IMR-90 (cell line): ENCODE results near the gene RPTOR. TPM values are rescaled to one million over a fixed set of nuclear protein-coding genes. Genes with fewer than 3 reads are reported as not detected.
"Not testable (repeated sequence)": the region's sequence is repeated elsewhere in the genome, so short reads cannot be mapped to it uniquely, and the experiment has no call there.

Source experiments
- ATAC-seq: fragments of 200-7000 bp; cut with Tn5 transposase; 2 replicates; pipeline ENCODE4 v1.9.1; 2020; ENCODE audit warnings: low read depth, mild to moderate bottlenecking, moderate library complexity
- BruUV-seq: library from RNA; stranded (reverse); fragments of 400-500 nt; replicated peaks from 2 replicates; lab custom pipeline; 2021; lab: Mats Ljungman, UMichigan
- CTCF ChIA-PET: fragments of 300-600 bp; formaldehyde crosslinking; extraction: SDS; loops from one replicate; lab custom pipeline; 2021; ENCODE audit warnings: antibody characterized with exemption; lab: Yijun Ruan, JAX
- POLR2A ChIA-PET: fragments of 300-600 bp; sonication (Branson Sonifier 250); formaldehyde crosslinking; loops from one replicate; lab custom pipeline; 2022; ENCODE audit warnings: antibody characterized with exemption; ENCODE audit not compliant: unreplicated experiment; lab: Charles Lee
- DNase-seq: peaks from one replicate; pipeline ENCODE4 v3.0.0; 2013
- H2AFZ ChIP-seq: replicated peaks from 2 replicates; pipeline ENCODE3; 2013; ENCODE audit warnings: low read length, mild to moderate bottlenecking; ENCODE audit not compliant: poor library complexity
- H2AK5ac ChIP-seq: 2 replicates; pipeline ENCODE4 v1.6.1; 2013; ENCODE audit warnings: low read depth, low read length, inconsistent platforms
- H2AK9ac ChIP-seq: replicated peaks from 2 replicates; pipeline ENCODE3; 2013; ENCODE audit warnings: mild to moderate bottlenecking, low read depth, low read length, moderate library complexity; ENCODE audit not compliant: poor library complexity
- H2BK120ac ChIP-seq: 2 replicates; pipeline ENCODE4 v1.6.1; 2013; ENCODE audit warnings: low read depth, low read length, inconsistent platforms
- H2BK15ac ChIP-seq: 3 replicates; pipeline ENCODE4 v1.6.1; 2013; ENCODE audit warnings: low read depth, low read length, inconsistent platforms
- H2BK20ac ChIP-seq: 2 replicates; pipeline ENCODE4 v1.6.1; 2013; ENCODE audit warnings: low read depth, mild to moderate bottlenecking, inconsistent platforms, low read length, moderate library complexity
- H2BK5ac ChIP-seq: 2 replicates; pipeline ENCODE4 v1.6.1; 2013; ENCODE audit warnings: mild to moderate bottlenecking, low read depth, low read length, inconsistent platforms; ENCODE audit not compliant: poor library complexity, severe bottlenecking
- H3K14ac ChIP-seq: replicated peaks from 2 replicates; pipeline ENCODE4 v1.6.1; 2013; ENCODE audit warnings: low read depth, low read length, inconsistent platforms
- H3K18ac ChIP-seq: 2 replicates; pipeline ENCODE4 v1.6.1; 2013; ENCODE audit warnings: low read depth, low read length, control low read depth
- H3K23ac ChIP-seq: 2 replicates; pipeline ENCODE4 v1.6.1; 2013; ENCODE audit warnings: low read depth, low read length, inconsistent platforms
- H3K27ac ChIP-seq: 2 replicates; pipeline ENCODE4 v1.5.1; 2013; ENCODE audit warnings: mild to moderate bottlenecking, control low read depth, low read length; ENCODE audit not compliant: insufficient read depth
- H3K27me3 ChIP-seq: 2 replicates; pipeline ENCODE4 v1.6.1; 2013; ENCODE audit warnings: low read length; ENCODE audit not compliant: control insufficient read depth, insufficient read depth
- H3K36me3 ChIP-seq: 2 replicates; pipeline ENCODE4 v1.6.1; 2013; ENCODE audit warnings: low read length, mixed read lengths; ENCODE audit not compliant: control insufficient read depth, insufficient read depth
- H3K4ac ChIP-seq: 2 replicates; pipeline ENCODE4 v1.6.1; 2013; ENCODE audit warnings: low read depth, low read length, inconsistent platforms
- H3K4me1 ChIP-seq: 2 replicates; pipeline ENCODE4 v1.6.1; 2013; ENCODE audit warnings: low read length, mixed read lengths; ENCODE audit not compliant: control insufficient read depth, insufficient read depth
- H3K4me2 ChIP-seq: 2 replicates; pipeline ENCODE4 v1.6.1; 2013; ENCODE audit warnings: low read depth, mild to moderate bottlenecking, control low read depth, low read length, moderate library complexity
- H3K4me3 ChIP-seq: 2 replicates; pipeline ENCODE4 v1.5.1; 2013; ENCODE audit warnings: low read depth, mild to moderate bottlenecking, control low read depth, low read length, moderate library complexity; ENCODE audit not compliant: insufficient read depth
- H3K56ac ChIP-seq: 2 replicates; pipeline ENCODE4 v1.6.1; 2013; ENCODE audit warnings: low read length, inconsistent platforms; ENCODE audit not compliant: insufficient read depth; ENCODE audit errors: extremely low read depth
- H3K79me1 ChIP-seq, 2 experiments: 2 replicates each; pipeline ENCODE4 v1.6.1; 2013; ENCODE audit warnings: low read length in 2 of 2, inconsistent platforms in 1 of 2, low read depth in 1 of 2
- H3K9ac ChIP-seq: 2 replicates; pipeline ENCODE4 v1.6.1; 2013; ENCODE audit warnings: low read depth, low read length, control low read depth
- H3K9me1 ChIP-seq: 2 replicates; pipeline ENCODE4 v1.6.1; 2013; ENCODE audit warnings: low read length, inconsistent platforms; ENCODE audit not compliant: insufficient read depth
- H3K9me3 ChIP-seq: 2 replicates; pipeline ENCODE4 v1.6.1; 2013; ENCODE audit warnings: low read length; ENCODE audit not compliant: control insufficient read depth, insufficient read depth
- H4K20me1 ChIP-seq: 2 replicates; pipeline ENCODE4 v1.6.1; 2013; ENCODE audit warnings: low read length, inconsistent platforms; ENCODE audit not compliant: insufficient read depth
- H4K5ac ChIP-seq: 2 replicates; pipeline ENCODE4 v1.6.1; 2013; ENCODE audit warnings: mild to moderate bottlenecking, low read depth, low read length, control low read depth
- H4K8ac ChIP-seq, 2 experiments: 2 replicates each; pipeline ENCODE4 v1.6.1; 2013; ENCODE audit warnings: low read depth in 2 of 2, low read length in 2 of 2, control low read depth in 1 of 2, inconsistent platforms in 1 of 2
- H4K91ac ChIP-seq: 2 replicates; pipeline ENCODE4 v1.6.1; 2013; ENCODE audit warnings: low read depth, low read length, inconsistent platforms; ENCODE audit not compliant: insufficient read depth
- WGBS, 2 experiments: methylation state at CpG; one replicate each; pipeline versions ENCODE4 v1.1.5 to v1.1.7; 2013; ENCODE audit warnings: missing lambda C conversion rate in 2 of 2; ENCODE audit not compliant: insufficient read length in 1 of 2; ENCODE audit errors: extremely low coverage in 2 of 2; 5-methylcytosine and 5-hydroxymethylcytosine counted together
- dilution Hi-C: fragments of 300-500 bp; cut with HindIII; formaldehyde crosslinking; loops from one replicate; pipeline ENCODE4 v1.14.3; 2018; ENCODE audit warnings: low sequenced_read_pairs; ENCODE audit not compliant: unreplicated experiment
- in situ Hi-C: fragments of 300-500 bp; cut with MboI; formaldehyde crosslinking; loops from 3 replicates; pipeline ENCODE4 v1.14.3; 2019; ENCODE audit warnings: low sequenced_read_pairs, inconsistent platforms, mixed read lengths
- intact Hi-C: fragments of 100-400 bp; cut with micrococcal nuclease; formaldehyde crosslinking; loops from 2 replicates; pipeline ENCODE4 v1.10.0; 2022
- polyA plus RNA-seq, 3 experiments: library from polyadenylated mRNA; depleted of rRNA; stranded (reverse); fragments of >200 nt; gene quantifications; 2 replicates each; pipeline ENCODE4 v1.2.3, GENCODE V29; 2012; ENCODE audit warnings: low replicate concordance in 1 of 3
- total RNA-seq: library from RNA; depleted of rRNA; stranded (reverse); fragments of >200 nt; gene quantifications from 2 replicates; pipeline ENCODE4 v1.2.3, GENCODE V29; 2012

RPTOR gene
- total and polyA plus RNA-seq, 2 of the 4 experiments (the other 2 are of a cell fraction) = 10.8 to 14.7 TPM

DNA sequence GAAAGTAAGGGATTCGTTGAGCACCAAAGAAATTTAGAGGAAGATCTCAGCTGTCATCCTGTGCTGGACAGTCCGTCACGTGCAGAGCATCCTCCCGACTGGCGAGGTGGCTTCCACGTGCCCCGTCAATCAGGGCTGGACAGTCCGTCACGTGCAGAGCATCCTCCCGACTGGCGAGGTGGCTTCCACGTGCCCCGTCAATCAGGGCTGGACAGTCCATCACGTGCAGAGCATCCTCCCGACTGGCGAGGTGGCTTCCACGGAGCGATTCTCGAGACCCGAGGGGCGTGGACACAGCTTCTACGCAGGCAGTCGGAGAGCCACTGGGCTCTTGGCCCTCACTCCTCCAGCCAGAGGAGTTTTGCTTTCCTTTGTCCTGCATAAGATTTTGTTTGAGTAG lies 271.1 kb downstream of the RPTOR start:
- H3K4me3 ChIP-seq, H3K9me3 ChIP-seq, H3K9me1 ChIP-seq, H3K4me1 ChIP-seq, H3K27ac ChIP-seq, H2BK20ac ChIP-seq, H3K18ac ChIP-seq, H4K20me1 ChIP-seq, H2AK5ac ChIP-seq, H3K23ac ChIP-seq, H4K91ac ChIP-seq, H3K27me3 ChIP-seq, H3K14ac ChIP-seq, POLR2A ChIA-PET, H4K5ac ChIP-seq, H3K36me3 ChIP-seq, H3K4ac ChIP-seq, H2AK9ac ChIP-seq, H4K8ac ChIP-seq, H3K56ac ChIP-seq, CTCF ChIA-PET, H2BK5ac ChIP-seq, H2BK15ac ChIP-seq, in situ Hi-C loops, H2BK120ac ChIP-seq, H3K9ac ChIP-seq, H3K4me2 ChIP-seq, H2AFZ ChIP-seq, dilution Hi-C loops, BruUV-seq, DNase-seq, ATAC-seq, intact Hi-C loops: not testable (repeated sequence)
- H3K79me1 ChIP-seq = peaks cover 21 to 41% of the 10 kb centered on the region in 2 experiments
- WGBS, 2 experiments = 99% methylated on average over 18 of the region's 23 CpGs; no CpG with 5 or more reads in 1 of the 2 experiments
